H1 (cell line): ENCODE measurements around the gene MIEN1. TPM values are rescaled to one million over a fixed set of nuclear protein-coding genes. Genes with fewer than 3 reads are reported as not detected.
A peak's percentile ranks its signal among the peaks of the same experiment; 100 is the strongest.

ENCODE experiments used
- CBX5 ChIP-seq: fragments of 300-800, 300-1000 bp; sonication (generic); IDR thresholded peaks from 2 replicates; pipeline ENCODE4 v1.7.1; 2016; ENCODE audit warnings: antibody characterized with exemption, low read length, low read depth
- CEBPB ChIP-seq: IDR thresholded peaks from 2 replicates; pipeline ENCODE4 v1.6.1; 2012; ENCODE audit warnings: low read depth, low read length
- CREB1 ChIP-seq: IDR thresholded peaks from 2 replicates; pipeline ENCODE4 v1.6.1; 2012; ENCODE audit warnings: inconsistent platforms
- CTBP2 ChIP-seq: IDR thresholded peaks from 2 replicates; pipeline ENCODE4 v1.7.0; 2011; ENCODE audit warnings: borderline replicate concordance, mild to moderate bottlenecking, moderate library complexity, mixed read lengths, low read length; ENCODE audit not compliant: insufficient read depth, insufficient read length
- GTF2F1 ChIP-seq: IDR thresholded peaks from 2 replicates; pipeline ENCODE4 v1.6.1; 2012; ENCODE audit warnings: low read depth, low read length, improper control_type of control experiment, borderline replicate concordance
- HDAC6 ChIP-seq: IDR thresholded peaks from one replicate; pipeline ENCODE4 v1.7.1; 2012; ENCODE audit warnings: low read depth, mild to moderate bottlenecking, inconsistent platforms, low read length, moderate library complexity
- KDM4A ChIP-seq: IDR thresholded peaks from one replicate; pipeline ENCODE4 v1.7.1; 2012; ENCODE audit warnings: low read depth, mild to moderate bottlenecking, moderate library complexity, low read length, inconsistent platforms; ENCODE audit not compliant: severe bottlenecking
- POLR2A ChIP-seq, 2 experiments: IDR thresholded peaks; 1 replicate in 1 of 2; 2 replicates in 1 of 2; pipeline ENCODE4 v1.6.1; 2011; ENCODE audit warnings: low read depth in 2 of 2, low read length in 2 of 2, mild to moderate bottlenecking in 2 of 2; ENCODE audit errors: control extremely low read depth in 1 of 2
- POU5F1 ChIP-seq: IDR thresholded peaks from 2 replicates; pipeline ENCODE4 v1.6.1; 2011; ENCODE audit warnings: low read depth, mild to moderate bottlenecking, low read length, moderate library complexity
- RNF2 ChIP-seq: fragments of 200-900, 300-1000 bp; sonication (generic); IDR thresholded peaks from 2 replicates; pipeline ENCODE4 v1.7.1; 2016; ENCODE audit warnings: borderline replicate concordance, low read depth, mild to moderate bottlenecking, antibody characterized with exemption, low read length; ENCODE audit not compliant: poor library complexity, severe bottlenecking; ENCODE audit errors: missing control alignments
- RXRA ChIP-seq: IDR thresholded peaks from 2 replicates; pipeline ENCODE4 v1.6.1; 2011; ENCODE audit warnings: low read depth, mild to moderate bottlenecking, low read length, moderate library complexity; ENCODE audit not compliant: insufficient read depth
- TAF1 ChIP-seq: IDR thresholded peaks from 2 replicates; pipeline ENCODE4 v1.6.1; 2011; ENCODE audit warnings: mild to moderate bottlenecking, low read depth, low read length
- TAF7 ChIP-seq: optimal IDR thresholded peaks from 2 replicates; pipeline ENCODE3; 2011; ENCODE audit warnings: low read depth, mild to moderate bottlenecking, inconsistent platforms, low read length, moderate library complexity, borderline replicate concordance
- YY1 ChIP-seq: IDR thresholded peaks from 2 replicates; pipeline ENCODE4 v1.6.1; 2011; ENCODE audit warnings: low read depth, mild to moderate bottlenecking, low read length
- ZNF274 ChIP-seq: IDR thresholded peaks from 2 replicates; pipeline ENCODE4 v1.7.0; 2012; ENCODE audit warnings: low read length, borderline replicate concordance; ENCODE audit errors: extremely low read depth
- polyA plus RNA-seq, 7 experiments: library from polyadenylated mRNA; depleted of rRNA in 3 of 7; stranded (reverse) in 5 of 7; unstranded in 2 of 7; fragments of >200 nt in 5 of 7; fragments of 200-250 nt in 2 of 7; gene quantifications; 1 replicate in 5 of 7; 2 replicates in 1 of 7; 4 replicates in 1 of 7; pipeline versions ENCODE4 v1.2.1 to v1.2.3, GENCODE V29; 2011 to 2013; ENCODE audit warnings: missing spikeins in 2 of 7, mixed read lengths in 2 of 7
- total RNA-seq: library from RNA; stranded (reverse); fragmentation: NEBNext Ultra II Directional; extraction: Animal tissue kit (Norgen Biotek cat#: 25700); gene quantifications from 2 replicates; pipeline ENCODE4 v1.2.1, GENCODE V29; 2021
- TF ChIP-seq, protein P1 (sequence below): IDR thresholded peaks from 2 replicates; pipeline ENCODE4 v1.6.1; 2012; ENCODE audit warnings: low read length, inconsistent platforms

Gene MIEN1
- total and polyA plus RNA-seq, 2 of the 8 experiments (the other 6 are each of a cell fraction or from before 2014, with no cell fraction given), result 29.6 to 54.9 TPM

DNA sequence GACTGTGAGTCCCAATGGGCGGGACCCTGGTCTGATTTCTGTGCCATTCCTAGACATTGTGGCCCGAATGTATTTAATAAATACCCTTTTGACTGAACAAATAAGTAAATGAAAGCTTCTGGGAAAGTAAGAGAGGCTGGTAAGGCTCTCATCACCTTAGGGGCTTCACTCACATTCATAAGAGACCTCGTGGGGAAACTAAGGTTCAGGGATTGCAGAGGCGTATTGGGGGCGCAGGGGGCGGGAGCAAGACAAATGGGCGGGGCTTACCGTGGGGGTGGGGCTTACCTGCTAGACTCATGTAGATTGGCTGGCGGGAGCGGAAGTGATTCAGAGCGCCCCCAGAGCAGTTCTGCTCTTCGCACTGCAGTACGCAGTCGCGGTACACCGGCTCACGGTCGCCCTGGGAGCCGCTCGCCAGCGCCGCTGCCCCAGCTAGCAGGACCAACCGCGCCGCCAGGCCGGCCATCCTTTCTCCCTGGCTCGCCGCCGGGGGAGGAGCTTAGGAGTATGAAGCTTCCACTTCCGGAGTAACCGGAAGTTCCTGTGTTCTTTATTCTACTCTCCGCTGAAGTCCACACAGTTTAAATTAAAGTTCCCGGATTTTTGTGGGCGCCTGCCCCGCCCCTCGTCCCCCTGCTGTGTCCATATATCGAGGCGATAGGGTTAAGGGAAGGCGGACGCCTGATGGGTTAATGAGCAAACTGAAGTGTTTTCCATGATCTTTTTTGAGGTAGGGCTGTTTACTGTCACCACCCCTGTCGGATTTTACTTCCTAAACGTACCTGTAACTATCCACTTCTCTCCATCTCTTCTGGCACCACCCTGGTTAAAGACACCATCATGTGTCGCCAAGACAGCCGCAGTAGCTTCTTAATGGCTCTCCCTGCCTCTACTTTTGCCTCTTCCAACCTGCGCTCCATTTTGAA is 42.5 kb downstream of the MIEN1 start, which contains the start of gene PGAP3 (continued):
- TF ChIP-seq CREB1 (no peak), YY1 (peak; percentile 61; the same call in 1 of the 2 replicates), KDM4A (peak; percentile 54), RXRA (no peak), CEBPB (no peak), POLR2A (IDR thresholded peaks at IDR 0.05; ENCODE audit: control extremely low read depth in 1 of 2, low read depth in 2 of 2, low read length in 2 of 2) (peak; percentile 77 to 91), CBX5 (no peak), POU5F1 (no peak), TAF1 (peak; percentile 85), RNF2 (no peak), HDAC6 (no peak), TAF7 (peak; percentile 71), ZNF274 (no peak), GTF2F1 (no peak), CTBP2 (no peak)
- TF ChIP-seq, protein P1, sequence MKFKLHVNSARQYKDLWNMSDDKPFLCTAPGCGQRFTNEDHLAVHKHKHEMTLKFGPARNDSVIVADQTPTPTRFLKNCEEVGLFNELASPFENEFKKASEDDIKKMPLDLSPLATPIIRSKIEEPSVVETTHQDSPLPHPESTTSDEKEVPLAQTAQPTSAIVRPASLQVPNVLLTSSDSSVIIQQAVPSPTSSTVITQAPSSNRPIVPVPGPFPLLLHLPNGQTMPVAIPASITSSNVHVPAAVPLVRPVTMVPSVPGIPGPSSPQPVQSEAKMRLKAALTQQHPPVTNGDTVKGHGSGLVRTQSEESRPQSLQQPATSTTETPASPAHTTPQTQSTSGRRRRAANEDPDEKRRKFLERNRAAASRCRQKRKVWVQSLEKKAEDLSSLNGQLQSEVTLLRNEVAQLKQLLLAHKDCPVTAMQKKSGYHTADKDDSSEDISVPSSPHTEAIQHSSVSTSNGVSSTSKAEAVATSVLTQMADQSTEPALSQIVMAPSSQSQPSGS, result no peak
